K562 (cell line): Measurements from ENCODE around the gene GRIK1. TPM values are rescaled to one million over a fixed set of nuclear protein-coding genes. Genes with fewer than 3 reads are reported as not detected.

ENCODE experiments used
- ATF4 ChIP-seq: fragments of 450-650 bp; formaldehyde crosslinking; IDR thresholded peaks from 2 replicates; pipeline ENCODE4 v1.4.0; 2022; ENCODE audit warnings: mild to moderate bottlenecking, moderate library complexity
- BCOR ChIP-seq: fragments of 450-650 bp; IDR thresholded peaks from 2 replicates; pipeline ENCODE4 v1.6.1; 2016
- EP300 ChIP-seq: IDR thresholded peaks from 2 replicates; pipeline ENCODE4 v1.6.1; 2012; ENCODE audit warnings: low read length, improper control_type of control experiment
- EP400 ChIP-seq: fragments of 450-650 bp; IDR thresholded peaks from 2 replicates; pipeline ENCODE4 v1.6.1; 2017; ENCODE audit warnings: antibody characterized with exemption, mild to moderate bottlenecking, moderate library complexity
- ESRRA ChIP-seq: fragments of 450-650 bp; IDR thresholded peaks from 2 replicates; pipeline ENCODE4 v1.6.1; 2014; ENCODE audit warnings: low read depth, mild to moderate bottlenecking, moderate library complexity, borderline replicate concordance
- ESRRB ChIP-seq: fragments of 250-450 bp; sonication (Bioruptor Pico); IDR thresholded peaks from 2 replicates; pipeline ENCODE4 v1.5.0; 2020; ENCODE audit warnings: mild to moderate bottlenecking, moderate library complexity, borderline replicate concordance
- FOXJ3 ChIP-seq: sonication (generic); formaldehyde crosslinking; IDR thresholded peaks from 2 replicates; pipeline ENCODE4 v1.4.0; 2020; ENCODE audit warnings: mild to moderate bottlenecking, missing genetic modification reagents
- HMG20A ChIP-seq: fragments of 450-650 bp; formaldehyde crosslinking; conservative IDR thresholded peaks from 2 replicates; pipeline ENCODE4 v1.4.0; 2020; ENCODE audit warnings: mild to moderate bottlenecking, mixed read lengths
- KAT7 ChIP-seq: sonication (generic); formaldehyde crosslinking; IDR thresholded peaks from 2 replicates; pipeline ENCODE4 v1.8.0; 2022; ENCODE audit warnings: missing genetic modification reagents, mild to moderate bottlenecking, borderline replicate concordance
- KDM2B ChIP-seq: fragments of 250-450 bp; sonication (Bioruptor Pico); IDR thresholded peaks from 2 replicates; pipeline ENCODE4 v1.8.0; 2021; ENCODE audit warnings: mild to moderate bottlenecking, moderate library complexity
- KLF6 ChIP-seq: fragments of 250-450 bp; sonication (Bioruptor Pico); IDR thresholded peaks from 2 replicates; pipeline ENCODE4 v1.4.0; 2020; ENCODE audit warnings: mild to moderate bottlenecking, moderate library complexity, borderline replicate concordance
- L3MBTL2 ChIP-seq: fragments of 450-650 bp; IDR thresholded peaks from 2 replicates; pipeline ENCODE4 v1.6.1; 2016; ENCODE audit warnings: mild to moderate bottlenecking, moderate library complexity
- NRF1 ChIP-seq, 2 experiments: fragments of 450-650 bp; IDR thresholded peaks in 1 of 2; conservative IDR thresholded peaks in 1 of 2; 2 replicates each; pipeline ENCODE4 v1.6.1; 2014; ENCODE audit warnings: mild to moderate bottlenecking in 2 of 2
- PHB2 ChIP-seq: fragments of 450-650 bp; IDR thresholded peaks from 2 replicates; pipeline ENCODE4 v1.6.1; 2017; ENCODE audit warnings: low read depth
- RBM25 ChIP-seq: fragments of 200-400 bp; formaldehyde crosslinking; IDR thresholded peaks from 2 replicates; pipeline ENCODE4 v1.6.1; 2018; ENCODE audit warnings: low read length, low read depth, moderate library complexity; ENCODE audit not compliant: severe bottlenecking
- TBL1XR1 ChIP-seq, 2 experiments: IDR thresholded peaks; 2 replicates each; pipeline ENCODE4 v1.6.1; 2012; ENCODE audit warnings: improper control_type of control experiment in 2 of 2, low read length in 2 of 2, mild to moderate bottlenecking in 1 of 2
- ZFP36 ChIP-seq: fragments of 150-350 bp; IDR thresholded peaks from 2 replicates; pipeline ENCODE4 v1.6.1; 2018; ENCODE audit warnings: low read length, low read depth; ENCODE audit not compliant: partially characterized antibody
- ZNF444 ChIP-seq: fragments of 250-450 bp; sonication (Bioruptor Pico); IDR thresholded peaks from 2 replicates; pipeline ENCODE4 v1.4.0; 2020; ENCODE audit warnings: mild to moderate bottlenecking, moderate library complexity
- ZNF584 ChIP-seq: fragments of 200-800 bp; sonication (Bioruptor generic); IDR thresholded peaks from 2 replicates; pipeline ENCODE4 v1.6.1; 2016; ENCODE audit warnings: low read depth, mild to moderate bottlenecking, missing genetic modification characterization, missing compliant biosample characterization
- ZNF609 ChIP-seq: sonication (generic); formaldehyde crosslinking; IDR thresholded peaks from 2 replicates; pipeline ENCODE4 v1.8.1; 2023; ENCODE audit warnings: missing genetic modification reagents, mild to moderate bottlenecking, borderline replicate concordance
- ZNF639 ChIP-seq, 2 experiments: fragments of 200-800 bp in 1 of 2; sonication (Bioruptor generic) in 1 of 2; sonication (generic) in 1 of 2; formaldehyde crosslinking in 1 of 2; IDR thresholded peaks in 1 of 2; conservative IDR thresholded peaks in 1 of 2; 2 replicates each; pipeline versions ENCODE4 v1.5.0 to v1.6.1; 2016 to 2020; ENCODE audit warnings: missing compliant biosample characterization in 1 of 2, missing genetic modification characterization in 1 of 2, missing genetic modification reagents in 1 of 2
- polyA plus RNA-seq, 8 experiments: library from polyadenylated mRNA; depleted of rRNA in 4 of 8; stranded (reverse) in 5 of 8; unstranded in 3 of 8; fragments of >200 nt; fragmentation: Nextera tagmentation in 2 of 8; fragmentation: Illumina TruSeq in 1 of 8; extraction: Ambion mirVana in 2 of 8; extraction: Trizol in 1 of 8; gene quantifications; 2 replicates each; pipeline versions ENCODE4 v1.2.1 to v1.2.3, GENCODE V29; 2011 to 2014; ENCODE audit warnings: inconsistent platforms in 1 of 8, missing spikeins in 1 of 8
- total RNA-seq, 7 experiments: library from RNA; depleted of rRNA in 6 of 7; stranded (reverse); fragments of >200 nt in 6 of 7; fragmentation: Illumina TruSeq in 2 of 7; extraction: Trizol in 2 of 7; gene quantifications; 2 replicates each; pipeline versions ENCODE4 v1.2.1 to v1.2.3, GENCODE V29; 2011 to 2021; ENCODE audit warnings: low replicate concordance in 1 of 7

The GRIK1 gene
- total and polyA plus RNA-seq, 9 of the 15 experiments (the other 6 are each of a cell fraction or from before 2014, with no cell fraction given): 0.17 to 2.8 (median 0.53) TPM

GRCh38 chr21:29647353-29647781 is 292.4 kb downstream of the GRIK1 start (continued):
- TF ChIP-seq HMG20A (CRISPR knock-in tag) (no peak), TBL1XR1 (IDR thresholded peaks at IDR 0.05; ENCODE audit: low read length in 2 of 2) (peak in 1 of 2 experiments; percentile 76; a peak in 2 of 4 replicates), ZFP36 (no peak), KDM2B (CRISPR knock-in tag) (no peak), RBM25 (no peak), ESRRB (CRISPR knock-in tag) (no peak), ZNF444 (no peak), EP400 (peak; percentile 38), ESRRA (peak; percentile 50; the same call in 1 of the 2 replicates), EP300 (peak; percentile 96), ZNF639 (CRISPR knock-in tag; conservative IDR thresholded peaks at IDR 0.05 in 1 of 2, IDR thresholded peaks at IDR 0.05 in 1 of 2) (peak in 1 of 2 experiments; percentile 92; a peak in 2 of 4 replicates), ATF4 (CRISPR knock-in tag) (peak; percentile 53; the same call in 1 of the 2 replicates), KAT7 (no peak), BCOR (no peak; the same call in 1 of the 2 replicates), FOXJ3 (CRISPR knock-in tag) (peak; percentile 85), ZNF609 (CRISPR knock-in tag) (no peak), ZNF584 (CRISPR knock-in tag) (0 out of 2 replicates have a peak, but pooled peaks have one; percentile 80), L3MBTL2 (peak; percentile 58), PHB2 (no peak), NRF1 (conservative IDR thresholded peaks at IDR 0.05 in 1 of 2, IDR thresholded peaks at IDR 0.05 in 1 of 2) (peak; percentile 36 to 48; a peak in 3 of 4 replicates), KLF6 (CRISPR knock-in tag) (peak; percentile 23; the same call in 1 of the 2 replicates)
